ENCODE results near the gene MARCHF2. TPM values are rescaled to one million over a fixed set of nuclear protein-coding genes. Genes with fewer than 3 reads are reported as not detected.
"Not testable (repeated sequence)": the region's sequence is repeated elsewhere in the genome, so short reads cannot be mapped to it uniquely, and the experiment has no call there.

Gene MARCHF2
- total RNA-seq, 1 donor: 51.8 TPM

- DNase-seq (ENCODE audit: low read depth): peak; percentile 87
- no peak for TF ChIP-seq CTCF (IDR thresholded peaks at IDR 0.05; ENCODE audit: insufficient read depth, low read depth, low read length)
- H3K4me3 ChIP-seq (ENCODE audit: low read depth, low read length): peak overlapping the region; percentile 5
Observed at GRCh38 chr19:8370176-8371010, 42.7 kb upstream of the MARCHF2 start.

GRCh38 chr19:8371011-8371804 lies 41.9 kb upstream of the MARCHF2 start:
- TF ChIP-seq CTCF (IDR thresholded peaks at IDR 0.05; ENCODE audit: insufficient read depth, low read depth, low read length): no peak
- no peak for DNase-seq (ENCODE audit: low read depth)

GRCh38 chr19:8373867-8374813 lies 39.0 kb upstream of the MARCHF2 start:
- no peak for DNase-seq (ENCODE audit: low read depth)
- TF ChIP-seq CTCF (IDR thresholded peaks at IDR 0.05; ENCODE audit: insufficient read depth, low read depth, low read length): no peak
- no peak overlapping the region for H3K4me3 ChIP-seq (ENCODE audit: low read depth, low read length)

More at GRCh38 chr19:8371011-8371804, 41.9 kb upstream of the MARCHF2 start:
- H3K4me3 ChIP-seq (ENCODE audit: low read depth, low read length): peak overlapping the region; percentile 12

- not testable (repeated sequence) for DNase-seq (ENCODE audit: low read depth); H3K4me3 ChIP-seq (ENCODE audit: low read depth, low read length)
Observed at GRCh38 chr19:8375766-8376165, 37.3 kb upstream of the MARCHF2 start.

GRCh38 chr19:8376373-8376974 lies 36.6 kb upstream of the MARCHF2 start:
- DNase-seq (ENCODE audit: low read depth); H3K4me3 ChIP-seq (ENCODE audit: low read depth, low read length): not testable (repeated sequence)

GRCh38 chr19:8377598-8377997 lies 35.5 kb upstream of the MARCHF2 start:
- DNase-seq (ENCODE audit: low read depth): no peak
- H3K4me3 ChIP-seq (ENCODE audit: low read depth, low read length): no peak overlapping the region
- TF ChIP-seq CTCF (IDR thresholded peaks at IDR 0.05; ENCODE audit: insufficient read depth, low read depth, low read length): no peak

- H3K4me3 ChIP-seq (ENCODE audit: low read depth, low read length); DNase-seq (ENCODE audit: low read depth): not testable (repeated sequence)
Observed at GRCh38 chr19:8379156-8379891, 33.8 kb upstream of the MARCHF2 start.

GRCh38 chr19:8384569-8384968 lies 28.5 kb upstream of the MARCHF2 start:
- not testable (repeated sequence) for H3K4me3 ChIP-seq (ENCODE audit: low read depth, low read length); DNase-seq (ENCODE audit: low read depth)

- not testable (repeated sequence) for DNase-seq (ENCODE audit: low read depth); H3K4me3 ChIP-seq (ENCODE audit: low read depth, low read length)
Observed at GRCh38 chr19:8385103-8385502, 28.0 kb upstream of the MARCHF2 start.

GRCh38 chr19:8385566-8385965 lies 27.5 kb upstream of the MARCHF2 start:
- not testable (repeated sequence) for H3K4me3 ChIP-seq (ENCODE audit: low read depth, low read length); DNase-seq (ENCODE audit: low read depth)

- not testable (repeated sequence) for H3K4me3 ChIP-seq (ENCODE audit: low read depth, low read length); DNase-seq (ENCODE audit: low read depth)
Observed at GRCh38 chr19:8386419-8386818, 26.7 kb upstream of the MARCHF2 start.

Measured in fibroblast of villous mesenchyme (primary cell).